Mesendoderm (in vitro differentiated cells): Measurements from ENCODE around the gene RNFT2.

Experiments
- DNase-seq: peaks from one replicate; pipeline ENCODE4 v3.0.0; 2013
- H2AK5ac ChIP-seq: 2 replicates; pipeline ENCODE4 v1.6.1; 2013; ENCODE audit warnings: low read length, inconsistent platforms
- H2BK120ac ChIP-seq: 2 replicates; pipeline ENCODE4 v1.6.1; 2013; ENCODE audit warnings: low read depth, mild to moderate bottlenecking, low read length, moderate library complexity, mixed read lengths
- H2BK15ac ChIP-seq: replicated peaks from 2 replicates; pipeline ENCODE4 v1.6.1; 2013; ENCODE audit warnings: low read depth, mild to moderate bottlenecking, moderate library complexity
- H2BK5ac ChIP-seq: 2 replicates; pipeline ENCODE4 v1.6.1; 2013; ENCODE audit warnings: low read length, inconsistent platforms
- H3K18ac ChIP-seq: 2 replicates; pipeline ENCODE4 v1.6.1; 2013; ENCODE audit warnings: mild to moderate bottlenecking, low read length, mixed read lengths
- H3K23ac ChIP-seq: one replicate; pipeline ENCODE4 v1.6.1; 2013; ENCODE audit warnings: low read length
- H3K27ac ChIP-seq: 2 replicates; pipeline ENCODE4 v1.5.1; 2013; ENCODE audit warnings: low read depth, mild to moderate bottlenecking, inconsistent platforms, low read length, moderate library complexity
- H3K27me3 ChIP-seq: 2 replicates; pipeline ENCODE4 v1.6.1; 2013; ENCODE audit warnings: low read length, control low read depth, mild to moderate bottlenecking, inconsistent platforms; ENCODE audit not compliant: insufficient read depth, poor library complexity
- H3K36me3 ChIP-seq: 2 replicates; pipeline ENCODE4 v1.6.1; 2013; ENCODE audit warnings: low read length, inconsistent platforms; ENCODE audit not compliant: control insufficient read depth, insufficient read depth
- H3K4ac ChIP-seq: one replicate; pipeline ENCODE4 v1.6.1; 2013; ENCODE audit warnings: low read depth, mild to moderate bottlenecking, low read length, moderate library complexity
- H3K4me1 ChIP-seq: 2 replicates; pipeline ENCODE4 v1.6.1; 2013; ENCODE audit warnings: low read depth, low read length, inconsistent platforms; ENCODE audit not compliant: control insufficient read depth
- H3K4me2 ChIP-seq: 2 replicates; pipeline ENCODE4 v1.6.1; 2013; ENCODE audit warnings: low read length
- H3K4me3 ChIP-seq: 2 replicates; pipeline ENCODE4 v1.5.1; 2013; ENCODE audit warnings: mild to moderate bottlenecking, low read length
- H3K56ac ChIP-seq: one replicate; pipeline ENCODE4 v1.6.1; 2013; ENCODE audit warnings: low read length
- H3K79me1 ChIP-seq: 2 replicates; pipeline ENCODE4 v1.6.1; 2013; ENCODE audit warnings: low read length, inconsistent platforms
- H3K79me2 ChIP-seq: 2 replicates; pipeline ENCODE4 v1.6.1; 2013; ENCODE audit warnings: mild to moderate bottlenecking, low read length; ENCODE audit not compliant: control insufficient read depth, insufficient read depth
- H3K9ac ChIP-seq: 2 replicates; pipeline ENCODE4 v1.6.1; 2013; ENCODE audit warnings: low read length, inconsistent platforms
- H4K5ac ChIP-seq: one replicate; pipeline ENCODE4 v1.6.1; 2013; ENCODE audit warnings: low read length
- H4K8ac ChIP-seq: one replicate; pipeline ENCODE4 v1.6.1; 2013; ENCODE audit warnings: low read depth, mild to moderate bottlenecking, control low read depth, low read length, moderate library complexity
- WGBS: extraction: QIAGEN DNeasy Blood & Tissue Kit; methylation state at CpG from one replicate; pipeline ENCODE4 v1.1.7; 2013; ENCODE audit warnings: low lambda C conversion rate, missing lambda C conversion rate; ENCODE audit not compliant: insufficient coverage; ENCODE audit errors: extremely low coverage; 5-methylcytosine and 5-hydroxymethylcytosine counted together

Gene RNFT2

GRCh38 chr12:116876151-116876869, 138.2 kb downstream of the RNFT2 start:
- Histone ChIP-seq H3K36me3 (no peaks in the 10 kb centered on the region), H3K27ac (no peak overlapping the region), H4K8ac (no peak overlapping the region), H2BK15ac (no peak overlapping the region), H3K79me1 (no peaks in the 10 kb centered on the region), H3K23ac (no peak overlapping the region), H3K79me2 (no peaks in the 10 kb centered on the region), H3K4me1 (peaks cover 9% of the 10 kb centered on the region), H3K27me3 (peaks cover 13% of the 10 kb centered on the region), H3K9ac (peak overlapping the region; percentile 18), H2BK5ac (no peak overlapping the region), H3K18ac (peak overlapping the region; percentile 1), H4K5ac (no peak overlapping the region), H2BK120ac (no peak overlapping the region), H3K4me2 (no peak overlapping the region), H2AK5ac (no peak overlapping the region), H3K4me3 (no peak overlapping the region), H3K56ac (peak overlapping the region; percentile 38), H3K4ac (no peak overlapping the region)
- no CpG with 5 or more reads among the region's 19 CpGs for WGBS
- DNase-seq, result peak; percentile 69

GRCh38 chr12:116878567-116879508, 140.7 kb downstream of the RNFT2 start:
- Histone ChIP-seq H2AK5ac (no peak overlapping the region), H3K18ac (peak overlapping the region; percentile 25), H4K5ac (no peak overlapping the region), H3K4ac (no peak overlapping the region), H3K36me3 (no peaks in the 10 kb centered on the region), H3K27me3 (peaks cover 30% of the 10 kb centered on the region), H4K8ac (no peak overlapping the region), H3K79me2 (no peaks in the 10 kb centered on the region), H3K23ac (peak overlapping the region; percentile 75), H3K79me1 (no peaks in the 10 kb centered on the region), H3K27ac (no peak overlapping the region), H3K4me2 (peak overlapping the region; percentile 48), H2BK15ac (no peak overlapping the region), H3K56ac (peak overlapping the region; percentile 77), H3K9ac (peak overlapping the region; percentile 46), H2BK5ac (no peak overlapping the region), H2BK120ac (no peak overlapping the region), H3K4me3 (peak overlapping the region; percentile 21), H3K4me1 (peaks cover 11% of the 10 kb centered on the region)
- WGBS, result no CpG with 5 or more reads among the region's 55 CpGs
- peak; percentile 43 for DNase-seq

- no peak overlapping the region for H4K8ac ChIP-seq
- no peak overlapping the region for H2BK120ac ChIP-seq
- H3K23ac ChIP-seq, result peak overlapping the region; percentile 72
- H3K27me3 ChIP-seq, result peaks cover 30% of the 10 kb centered on the region
- no peaks in the 10 kb centered on the region for H3K36me3 ChIP-seq
- H3K4me1 ChIP-seq, result peaks cover 11% of the 10 kb centered on the region
- no peaks in the 10 kb centered on the region for H3K79me2 ChIP-seq
- no peak overlapping the region for H4K5ac ChIP-seq
- no peak overlapping the region for H3K4ac ChIP-seq
- peak overlapping the region; percentile 79 for H3K4me2 ChIP-seq
- no peaks in the 10 kb centered on the region for H3K79me1 ChIP-seq
- no peak overlapping the region for H2AK5ac ChIP-seq
- H3K9ac ChIP-seq, result peak overlapping the region; percentile 20
- peak overlapping the region; percentile 25 for H3K18ac ChIP-seq
- H3K56ac ChIP-seq, result peak overlapping the region; percentile 36
- DNase-seq, result no peak
- H3K4me3 ChIP-seq, result peak overlapping the region; percentile 8
- H2BK5ac ChIP-seq, result no peak overlapping the region
- no CpG with 5 or more reads among the region's 52 CpGs for WGBS
- H2BK15ac ChIP-seq, result no peak overlapping the region
- no peak overlapping the region for H3K27ac ChIP-seq
These were observed 141.5 kb downstream of the RNFT2 start for GRCh38 chr12:116879509-116880212.

GRCh38 chr12:116880213-116880816, 142.2 kb downstream of the RNFT2 start:
- Histone ChIP-seq H3K56ac (peak overlapping the region; percentile 70), H3K79me2 (no peaks in the 10 kb centered on the region), H3K27ac (no peak overlapping the region), H3K4ac (no peak overlapping the region), H3K18ac (no peak overlapping the region), H3K27me3 (peaks cover 30% of the 10 kb centered on the region), H3K4me3 (peak overlapping the region; percentile 44), H3K9ac (peak overlapping the region; percentile 50), H3K4me1 (peaks cover 11% of the 10 kb centered on the region), H3K79me1 (no peaks in the 10 kb centered on the region), H3K36me3 (no peaks in the 10 kb centered on the region), H2AK5ac (no peak overlapping the region), H4K8ac (no peak overlapping the region), H2BK5ac (no peak overlapping the region), H2BK15ac (no peak overlapping the region), H4K5ac (no peak overlapping the region), H2BK120ac (no peak overlapping the region), H3K23ac (no peak overlapping the region), H3K4me2 (peak overlapping the region; percentile 79)
- no CpG with 5 or more reads among the region's 21 CpGs for WGBS
- no peak for DNase-seq

GRCh38 chr12:116880817-116881324, 142.8 kb downstream of the RNFT2 start:
- H4K5ac ChIP-seq, result no peak overlapping the region
- H3K4ac ChIP-seq, result no peak overlapping the region
- no peaks in the 10 kb centered on the region for H3K36me3 ChIP-seq
- peak overlapping the region; percentile 31 for H4K8ac ChIP-seq
- H3K18ac ChIP-seq, result no peak overlapping the region
- H2BK15ac ChIP-seq, result no peak overlapping the region
- peak overlapping the region; percentile 79 for H3K4me2 ChIP-seq
- H3K4me1 ChIP-seq, result peaks cover 11% of the 10 kb centered on the region
- peak; percentile 79 for DNase-seq
- H3K27ac ChIP-seq, result no peak overlapping the region
- no peak overlapping the region for H2BK120ac ChIP-seq
- peak overlapping the region; percentile 70 for H3K56ac ChIP-seq
- WGBS, result no CpG with 5 or more reads among the region's 65 CpGs
- H3K23ac ChIP-seq, result no peak overlapping the region
- H3K79me2 ChIP-seq, result no peaks in the 10 kb centered on the region
- peaks cover 30% of the 10 kb centered on the region for H3K27me3 ChIP-seq
- H3K4me3 ChIP-seq, result peak overlapping the region; percentile 44
- no peak overlapping the region for H2AK5ac ChIP-seq
- H3K79me1 ChIP-seq, result no peaks in the 10 kb centered on the region
- H2BK5ac ChIP-seq, result no peak overlapping the region
- H3K9ac ChIP-seq, result peak overlapping the region; percentile 50
